H9 (cell line): ENCODE results near the gene CAND2. TPM values are rescaled to one million over a fixed set of nuclear protein-coding genes. Genes with fewer than 3 reads are reported as not detected.

Experiments used
- DNase-seq: peaks from one replicate; pipeline ENCODE4 v3.0.0-alpha.2; 2017
- H2AFZ ChIP-seq: one replicate; pipeline ENCODE4 v1.6.1; 2013; ENCODE audit warnings: mild to moderate bottlenecking, low read length, control low read depth, moderate library complexity
- H2AK5ac ChIP-seq: 2 replicates; pipeline ENCODE4 v1.6.1; 2013; ENCODE audit warnings: low read length, control low read depth, mixed read lengths; ENCODE audit not compliant: insufficient read length
- H2BK120ac ChIP-seq: one replicate; pipeline ENCODE4 v1.6.1; 2013; ENCODE audit warnings: low read depth, mild to moderate bottlenecking, low read length, control low read depth, inconsistent platforms; ENCODE audit not compliant: poor library complexity, severe bottlenecking
- H2BK12ac ChIP-seq: 2 replicates; pipeline ENCODE4 v1.6.1; 2013; ENCODE audit warnings: low read length, control low read depth, mixed read lengths, low read depth; ENCODE audit not compliant: insufficient read length
- H2BK15ac ChIP-seq: 2 replicates; pipeline ENCODE4 v1.6.1; 2013; ENCODE audit warnings: low read depth, low read length, control low read depth
- H2BK20ac ChIP-seq: one replicate; pipeline ENCODE4 v1.6.1; 2013; ENCODE audit warnings: low read depth, mild to moderate bottlenecking, low read length, control low read depth, inconsistent platforms; ENCODE audit not compliant: poor library complexity, severe bottlenecking
- H2BK5ac ChIP-seq: 2 replicates; pipeline ENCODE4 v1.6.1; 2013; ENCODE audit warnings: low read length, control low read depth, mixed read lengths; ENCODE audit not compliant: insufficient read length
- H3K14ac ChIP-seq: 2 replicates; pipeline ENCODE4 v1.6.1; 2013; ENCODE audit warnings: low read length, control low read depth; ENCODE audit not compliant: insufficient read depth
- H3K18ac ChIP-seq: 2 replicates; pipeline ENCODE4 v1.6.1; 2013; ENCODE audit warnings: low read depth, mild to moderate bottlenecking, mixed read lengths, low read length, control low read depth; ENCODE audit not compliant: insufficient read length
- H3K23ac ChIP-seq: 2 replicates; pipeline ENCODE4 v1.6.1; 2013; ENCODE audit warnings: low read length, control low read depth, mixed read lengths, low read depth; ENCODE audit not compliant: insufficient read length
- H3K23me2 ChIP-seq: 2 replicates; pipeline ENCODE4 v1.6.1; 2013; ENCODE audit warnings: low read depth, mild to moderate bottlenecking, mixed read lengths, low read length, control low read depth; ENCODE audit not compliant: insufficient read length, poor library complexity, severe bottlenecking
- H3K27ac ChIP-seq: 2 replicates; pipeline ENCODE4 v1.5.1; 2013; ENCODE audit warnings: low read length, control low read depth, mixed read lengths, low read depth; ENCODE audit not compliant: insufficient read length
- H3K27me3 ChIP-seq: 2 replicates; pipeline ENCODE4 v1.6.1; 2013; ENCODE audit warnings: low read length, control low read depth, inconsistent platforms; ENCODE audit not compliant: insufficient read depth
- H3K4ac ChIP-seq: 2 replicates; pipeline ENCODE4 v1.6.1; 2013; ENCODE audit warnings: low read depth, mild to moderate bottlenecking, control low read depth, inconsistent platforms, low read length, moderate library complexity
- H3K4me1 ChIP-seq: 2 replicates; pipeline ENCODE4 v1.6.1; 2013; ENCODE audit warnings: low read length, control low read depth, inconsistent platforms; ENCODE audit not compliant: insufficient read depth
- H3K4me2 ChIP-seq: 2 replicates; pipeline ENCODE4 v1.6.1; 2013; ENCODE audit warnings: low read length, control low read depth, mixed read lengths; ENCODE audit not compliant: insufficient read length, insufficient read depth
- H3K56ac ChIP-seq: 2 replicates; pipeline ENCODE4 v1.6.1; 2013; ENCODE audit warnings: low read depth, mild to moderate bottlenecking, mixed read lengths, low read length, control low read depth; ENCODE audit not compliant: insufficient read length
- H3K79me1 ChIP-seq: 2 replicates; pipeline ENCODE4 v1.6.1; 2013; ENCODE audit warnings: low read depth, mild to moderate bottlenecking, moderate library complexity, low read length, control low read depth, inconsistent platforms; ENCODE audit not compliant: insufficient read depth, poor library complexity, severe bottlenecking
- H3K79me2 ChIP-seq: 2 replicates; pipeline ENCODE4 v1.6.1; 2013; ENCODE audit warnings: low read length, control low read depth, inconsistent platforms; ENCODE audit not compliant: insufficient read depth
- H3K9ac ChIP-seq: 2 replicates; pipeline ENCODE4 v1.6.1; 2013; ENCODE audit warnings: low read length, control low read depth, mixed read lengths; ENCODE audit not compliant: insufficient read length; ENCODE audit errors: extremely low read depth
- H3K9me3 ChIP-seq: one replicate; pipeline ENCODE4 v1.6.1; 2013; ENCODE audit warnings: low read depth, low read length, inconsistent platforms; ENCODE audit not compliant: control insufficient read depth
- H3T11ph ChIP-seq: one replicate; pipeline ENCODE4 v1.6.1; 2013; ENCODE audit warnings: mild to moderate bottlenecking, low read length, control low read depth, inconsistent platforms
- H4K20me1 ChIP-seq: one replicate; pipeline ENCODE4 v1.6.1; 2013; ENCODE audit not compliant: control insufficient read depth, insufficient read length, insufficient read depth
- H4K5ac ChIP-seq: 2 replicates; pipeline ENCODE4 v1.6.1; 2013; ENCODE audit warnings: low read depth, mild to moderate bottlenecking, mixed read lengths, low read length, control low read depth; ENCODE audit not compliant: insufficient read length
- H4K8ac ChIP-seq: replicated peaks from 2 replicates; pipeline ENCODE4 v1.6.1; 2013; ENCODE audit warnings: low read length, control low read depth, mixed read lengths, low read depth; ENCODE audit not compliant: insufficient read length
- H4K91ac ChIP-seq: 2 replicates; pipeline ENCODE4 v1.6.1; 2013; ENCODE audit warnings: low read depth, mild to moderate bottlenecking, moderate library complexity, mixed read lengths, low read length, control low read depth; ENCODE audit not compliant: insufficient read length
- H3K27ac Mint-ChIP-seq, 3 experiments: 2 replicates in 2 of 3; 3 replicates in 1 of 3; pipeline ENCODE4 v1.8.0; 2020 to 2021; ENCODE audit warnings: mixed read lengths in 3 of 3, mild to moderate bottlenecking in 1 of 3, moderate library complexity in 1 of 3
- H3K27me3 Mint-ChIP-seq: 2 replicates; pipeline ENCODE4 v1.8.0; 2021; ENCODE audit warnings: low read depth, mild to moderate bottlenecking, moderate library complexity, mixed read lengths
- H3K36me3 Mint-ChIP-seq, 3 experiments: 2 replicates in 2 of 3; 3 replicates in 1 of 3; pipeline ENCODE4 v1.8.0; 2020 to 2021; ENCODE audit warnings: low read depth in 3 of 3, mixed read lengths in 3 of 3; ENCODE audit not compliant: insufficient read depth in 1 of 3
- H3K4me1 Mint-ChIP-seq, 2 experiments: 2 replicates each; pipeline ENCODE4 v1.8.0; 2020; ENCODE audit warnings: mixed read lengths in 2 of 2
- H3K4me3 Mint-ChIP-seq, 2 experiments: 2 replicates in 1 of 2; 3 replicates in 1 of 2; pipeline ENCODE4 v1.8.0; 2020 to 2021; ENCODE audit warnings: mild to moderate bottlenecking in 2 of 2, mixed read lengths in 2 of 2, moderate library complexity in 1 of 2
- H3K9me3 Mint-ChIP-seq, 2 experiments: 2 replicates in 1 of 2; 3 replicates in 1 of 2; pipeline ENCODE4 v1.8.0; 2020; ENCODE audit warnings: mild to moderate bottlenecking in 2 of 2, mixed read lengths in 2 of 2, moderate library complexity in 1 of 2
- CTCF ChIP-seq: fragments of 200-600 bp; sonication (generic); conservative IDR thresholded peaks from 3 replicates; pipeline ENCODE4 v1.8.0; 2021; ENCODE audit warnings: antibody characterized with exemption, mild to moderate bottlenecking
- WGBS: extraction: QIAGEN DNeasy Blood & Tissue Kit; methylation state at CpG from one replicate; pipeline ENCODE4 v1.1.7; 2013; ENCODE audit warnings: missing lambda C conversion rate, low lambda C conversion rate, mixed read lengths; ENCODE audit not compliant: insufficient read length; ENCODE audit errors: extremely low coverage; 5-methylcytosine and 5-hydroxymethylcytosine counted together
- total RNA-seq: library from RNA; stranded (reverse); gene quantifications from 2 replicates; pipeline ENCODE4 v1.2.1, GENCODE V29; 2021

CAND2 gene
- total RNA-seq, 1 experiment from 2014 or later, result 10.7 TPM

GRCh38 chr3:12838179-12838965, 41.9 kb downstream of the CAND2 start:
- Histone ChIP-seq H3K23ac (no peak overlapping the region), H3K4me2 (peak overlapping the region; percentile 19), H2AFZ (no peak overlapping the region), H3K27ac (no peak overlapping the region), H3K27me3 (no peaks in the 10 kb centered on the region), H2BK20ac (no peak overlapping the region), H4K5ac (no peak overlapping the region), H2AK5ac (no peak overlapping the region), H2BK120ac (no peak overlapping the region), H2BK5ac (no peak overlapping the region), H3K18ac (no peak overlapping the region), H3K23me2 (peaks cover 8% of the 10 kb centered on the region), H3K79me2 (peaks cover 27% of the 10 kb centered on the region), H3K4ac (no peak overlapping the region), H3K79me1 (peaks cover 10% of the 10 kb centered on the region), H3K14ac (no peak overlapping the region), H2BK12ac (no peak overlapping the region), H4K8ac (no peak overlapping the region), H3K9me3 (no peaks in the 10 kb centered on the region), H3K9ac (peak overlapping the region; percentile 42), H4K91ac (no peak overlapping the region), H3K56ac (no peak overlapping the region), H3T11ph (no peak overlapping the region), H2BK15ac (no peak overlapping the region), H4K20me1 (peaks cover 2% of the 10 kb centered on the region), H3K4me1 (peaks cover 3% of the 10 kb centered on the region)
- Mint-ChIP-seq H3K4me3 (peak overlapping the region; percentile 96 to 98), H3K9me3 (no peaks in the 10 kb centered on the region), H3K36me3 (peaks cover 66 to 80% (median 76%) of the 10 kb centered on the region in 3 experiments), H3K4me1 (peaks cover 65 to 68% of the 10 kb centered on the region in 2 experiments), H3K27me3 (no peaks in the 10 kb centered on the region), H3K27ac (peak overlapping the region; percentile 57 to 99 (median 78); a peak in 6 of 7 replicates)
- no peak for DNase-seq
- no peak for TF ChIP-seq CTCF
- WGBS, result no CpG with 5 or more reads among the region's 13 CpGs
